Measurements from ENCODE around the gene SMCP. TPM values are rescaled to one million over a fixed set of nuclear protein-coding genes. Genes with fewer than 3 reads are reported as not detected.

The SMCP gene
- total RNA-seq, 1 experiment from 2014 or later: not detected

GRCh38 chr1:152884085-152884484 is 6.0 kb downstream of the SMCP start:
- DNase-seq (ENCODE audit: low read depth, low spot score): no peak
- in situ Hi-C loops (cut with HindIII; ENCODE audit: low pct_unique_long_range_greater_than_20kb, low sequenced_read_pairs): no loop called here

- in situ Hi-C loops (cut with HindIII; ENCODE audit: low pct_unique_long_range_greater_than_20kb, low sequenced_read_pairs): no loop called here
- DNase-seq (ENCODE audit: low read depth, low spot score): no peak
Measured at GRCh38 chr1:152884506-152884905, 6.4 kb downstream of the SMCP start.

DNA sequence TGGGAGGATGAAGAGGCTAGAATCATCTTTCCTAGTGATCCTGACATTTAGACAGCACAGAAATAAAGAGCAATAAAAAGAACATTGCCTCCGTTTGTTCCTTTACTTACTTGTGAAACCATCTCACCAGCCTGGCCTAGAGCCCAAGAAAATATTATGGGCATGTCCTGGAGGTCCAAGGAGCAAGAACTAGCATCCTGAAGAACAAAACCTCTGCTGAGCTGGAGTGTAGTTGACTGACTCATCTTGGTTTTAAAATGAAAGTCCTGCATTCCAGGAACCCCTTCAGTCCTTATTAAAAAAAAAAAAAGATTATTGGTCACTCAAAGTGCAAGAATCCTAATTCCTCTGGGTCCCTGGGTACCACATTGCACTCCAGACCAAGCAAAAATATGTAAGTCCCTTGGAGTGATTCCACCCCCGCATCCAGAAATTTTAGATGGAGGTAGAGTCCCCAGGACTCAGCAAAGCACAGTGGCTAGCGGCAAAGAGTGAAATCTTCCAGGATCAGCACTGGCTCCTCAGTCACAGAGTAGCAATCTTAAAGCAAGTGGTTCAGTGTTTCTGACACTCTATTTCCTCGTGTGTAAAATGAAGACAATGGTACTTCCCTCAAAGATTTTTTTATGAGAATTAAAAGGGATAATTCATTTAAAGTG is 7.0 kb downstream of the SMCP start:
- peak; percentile 48 for DNase-seq (ENCODE audit: low read depth, low spot score)
- in situ Hi-C loops (cut with HindIII; ENCODE audit: low pct_unique_long_range_greater_than_20kb, low sequenced_read_pairs): no loop called here

GRCh38 chr1:152886085-152886484 is 8.0 kb downstream of the SMCP start:
- no peak for DNase-seq (ENCODE audit: low read depth, low spot score)
- in situ Hi-C loops (cut with HindIII; ENCODE audit: low pct_unique_long_range_greater_than_20kb, low sequenced_read_pairs): no loop called here

DNA sequence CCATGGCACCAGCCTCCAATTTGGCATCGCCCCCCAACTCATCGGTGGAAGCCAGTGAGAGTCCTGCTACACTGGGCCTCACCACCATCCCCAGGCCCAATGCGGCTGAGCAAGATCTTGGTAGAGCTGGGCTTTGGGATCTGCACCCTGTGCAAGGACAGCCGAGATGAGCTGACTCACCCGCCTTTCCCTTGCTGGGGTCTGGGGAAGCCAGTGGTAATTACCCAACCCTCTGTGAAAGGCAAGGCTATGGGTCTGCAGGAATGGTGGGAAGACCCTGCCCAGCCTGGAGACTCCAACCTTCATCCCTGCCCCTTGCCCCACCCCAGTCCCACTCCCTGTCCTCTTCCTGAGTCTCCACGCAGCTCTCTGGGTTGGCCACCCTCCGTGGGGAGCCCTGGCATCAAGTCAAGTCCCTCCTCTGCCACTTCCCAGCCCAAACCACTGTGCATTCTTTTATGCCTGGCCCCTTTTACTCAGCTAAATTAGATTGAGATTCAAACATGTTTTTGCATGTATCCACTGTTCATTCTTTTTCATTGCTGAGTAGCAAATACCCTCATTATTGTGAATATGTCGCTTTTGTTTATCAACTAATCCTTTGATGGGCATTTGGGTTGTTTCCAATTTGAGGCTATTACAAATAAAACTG is 8.8 kb downstream of the SMCP start:
- no peak for DNase-seq (ENCODE audit: low read depth, low spot score)
- in situ Hi-C loops (cut with HindIII; ENCODE audit: low pct_unique_long_range_greater_than_20kb, low sequenced_read_pairs): no loop called here

DNA sequence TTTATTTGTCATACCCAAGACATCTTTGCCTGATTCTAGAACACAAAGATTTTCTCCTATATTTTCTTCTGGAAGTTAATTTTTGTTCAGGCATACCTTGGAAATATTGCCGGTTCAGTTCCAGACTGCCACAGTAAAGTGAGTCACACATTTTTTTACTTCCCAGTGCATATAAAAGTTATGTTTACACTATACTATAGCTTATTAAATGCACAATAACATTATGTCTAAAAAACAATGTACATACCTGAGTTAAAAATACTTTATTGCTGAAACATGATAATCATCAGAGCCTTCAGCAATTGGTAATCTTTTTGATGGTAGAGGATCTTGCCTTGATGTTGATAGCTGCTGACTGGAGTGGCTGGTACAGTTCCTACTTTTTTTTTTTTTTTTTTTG is 10.0 kb downstream of the SMCP start:
- in situ Hi-C loops (cut with HindIII; ENCODE audit: low pct_unique_long_range_greater_than_20kb, low sequenced_read_pairs): no loop called here
- DNase-seq (ENCODE audit: low read depth, low spot score): no peak

DNA sequence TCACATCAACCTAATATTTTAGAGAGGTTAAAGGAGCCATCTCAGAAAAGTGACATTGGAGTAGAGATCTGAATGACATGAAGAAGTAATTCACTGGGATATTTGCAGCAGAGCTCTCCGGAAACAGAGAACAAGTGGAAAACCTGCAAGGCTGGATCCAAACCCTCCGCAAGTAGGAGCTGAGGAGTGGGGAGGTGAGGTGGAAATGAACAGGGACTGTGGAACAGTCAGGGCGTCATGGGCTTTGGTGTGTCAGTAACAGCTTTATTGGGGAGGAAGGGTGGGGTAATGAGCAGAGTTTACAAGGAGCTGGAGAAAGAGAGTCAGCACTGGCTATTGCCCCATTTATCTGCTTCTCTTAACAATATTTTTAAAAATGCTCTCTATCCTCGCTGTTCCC is 20.9 kb downstream of the SMCP start:
- in situ Hi-C loops (cut with HindIII; ENCODE audit: low pct_unique_long_range_greater_than_20kb, low sequenced_read_pairs): no loop called here
- no peak for DNase-seq (ENCODE audit: low read depth, low spot score)

DNA sequence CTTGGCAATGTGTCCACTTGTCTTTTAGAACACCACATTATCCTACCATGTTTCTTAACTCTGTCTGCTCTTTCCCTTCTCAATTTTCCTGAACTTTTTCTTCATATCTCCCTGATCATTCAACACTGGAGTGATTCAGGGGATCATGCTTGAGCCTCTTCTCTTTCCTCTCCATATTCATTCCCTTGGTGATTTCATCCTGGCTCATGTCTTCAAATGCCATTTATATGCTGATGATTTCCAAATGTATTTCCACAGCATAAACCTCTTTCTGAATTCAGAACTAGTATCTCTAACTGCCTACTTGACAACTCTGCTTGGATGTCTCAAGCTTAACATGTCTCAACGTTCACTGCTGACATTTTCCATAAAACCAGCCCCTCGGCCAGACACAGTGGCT is 21.8 kb downstream of the SMCP start:
- in situ Hi-C loops (cut with HindIII; ENCODE audit: low pct_unique_long_range_greater_than_20kb, low sequenced_read_pairs): no loop called here
- no peak for DNase-seq (ENCODE audit: low read depth, low spot score)

DNA sequence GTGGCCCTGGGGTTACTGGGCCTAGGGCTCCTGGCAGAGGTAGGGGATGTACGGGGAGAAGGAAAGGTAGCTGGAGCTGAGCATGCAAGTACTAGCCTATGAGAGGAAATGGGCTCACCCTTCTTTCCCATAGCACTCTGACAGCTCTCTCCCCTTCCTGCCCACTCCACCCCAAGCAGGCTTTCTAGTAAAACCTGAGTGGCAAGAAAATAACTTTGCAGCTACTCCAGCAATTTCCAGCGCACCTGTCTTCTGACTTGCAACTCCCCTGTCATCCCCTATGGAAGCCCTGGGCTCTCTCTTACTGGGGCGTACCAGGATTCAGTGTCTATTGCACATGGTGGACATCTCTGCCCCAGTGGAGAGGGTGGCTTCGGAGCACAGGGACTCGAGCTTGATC is 23.5 kb downstream of the SMCP start:
- in situ Hi-C loops (cut with HindIII; ENCODE audit: low pct_unique_long_range_greater_than_20kb, low sequenced_read_pairs): no loop called here
- DNase-seq (ENCODE audit: low read depth, low spot score): no peak

DNA sequence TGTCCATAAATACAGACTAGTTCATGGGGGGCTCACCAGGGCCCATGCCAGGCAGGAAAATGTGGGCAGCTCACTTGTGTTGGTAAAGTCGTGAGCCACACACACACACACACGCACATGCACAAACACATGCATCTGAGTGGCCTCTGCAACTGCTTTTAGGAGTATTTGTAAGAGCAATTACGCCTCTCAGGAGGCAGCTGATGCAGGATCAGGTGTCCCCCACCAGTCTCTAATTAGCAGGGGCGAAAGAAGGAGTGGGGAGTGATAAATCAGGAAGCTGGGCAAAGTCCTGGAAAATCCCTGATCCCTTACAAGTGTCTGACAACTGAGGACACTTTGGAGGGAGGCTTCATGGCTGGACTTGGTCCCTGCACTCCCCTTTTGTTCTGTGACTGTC is 24.5 kb downstream of the SMCP start:
- DNase-seq (ENCODE audit: low read depth, low spot score): no peak
- in situ Hi-C loops (cut with HindIII; ENCODE audit: low pct_unique_long_range_greater_than_20kb, low sequenced_read_pairs): no loop called here

DNA sequence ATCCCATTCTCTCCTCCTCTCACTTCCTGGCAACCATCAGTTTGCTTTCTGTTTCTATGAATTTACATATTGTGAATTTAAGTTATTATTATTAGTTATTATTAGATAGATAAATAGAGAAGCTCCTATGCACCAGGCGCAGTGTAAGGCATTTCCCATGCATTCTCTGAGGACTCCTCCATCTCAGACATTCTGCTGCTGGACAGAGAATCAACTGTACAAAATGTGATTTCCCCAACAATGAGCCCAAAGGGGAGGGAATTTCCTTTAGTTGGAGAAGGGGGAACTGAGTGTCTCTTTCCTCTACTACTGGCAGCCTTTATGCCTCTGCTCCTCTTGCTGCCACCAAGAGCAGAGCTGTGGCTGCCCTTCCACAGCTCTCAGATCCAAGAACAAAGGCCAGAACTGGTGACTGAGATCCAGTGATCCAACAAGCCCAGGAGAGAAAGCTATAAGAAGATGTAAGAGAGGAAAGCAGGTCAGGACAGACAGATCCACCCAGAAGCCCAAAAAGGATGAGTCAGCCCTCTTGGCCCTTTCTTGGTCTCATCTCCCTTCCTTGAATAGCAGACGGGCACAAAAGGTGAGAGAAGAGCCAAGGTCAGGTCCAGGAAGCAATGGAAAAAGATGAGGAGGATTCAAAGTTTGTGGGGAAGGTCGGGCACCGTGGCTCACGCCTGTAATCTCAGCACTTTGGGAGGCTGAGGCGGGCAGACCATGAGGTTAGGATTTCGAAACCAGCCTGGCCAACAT is 26.7 kb downstream of the SMCP start:
- no peak for DNase-seq (ENCODE audit: low read depth, low spot score)
- in situ Hi-C loops (cut with HindIII; ENCODE audit: low pct_unique_long_range_greater_than_20kb, low sequenced_read_pairs): no loop called here

DNA sequence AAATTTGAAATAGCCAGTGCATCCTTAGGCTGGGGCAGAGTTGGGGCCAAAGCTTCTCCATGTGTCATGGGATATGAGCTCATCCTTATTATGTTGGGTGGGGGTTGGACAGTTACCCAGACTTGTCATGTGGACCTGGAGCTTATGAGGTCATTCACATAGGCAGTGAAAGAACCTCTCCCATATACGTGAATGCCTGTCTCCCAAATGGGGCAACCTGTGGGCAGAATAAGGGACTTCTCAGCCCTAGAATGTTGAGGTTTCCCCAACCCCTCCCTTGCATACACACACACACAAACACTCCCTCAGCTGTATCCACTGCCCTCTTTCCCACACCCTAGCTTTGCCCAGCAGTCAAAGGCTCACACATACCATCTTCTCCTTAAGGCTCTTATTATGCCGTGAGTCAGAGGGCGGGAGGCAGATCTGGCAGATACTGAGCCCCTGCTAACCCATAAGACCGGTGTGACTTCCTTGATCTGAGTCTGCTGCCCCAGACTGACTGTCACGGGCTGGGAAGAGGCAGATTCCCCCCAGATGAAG is 28.0 kb downstream of the SMCP start:
- DNase-seq (ENCODE audit: low read depth, low spot score): no peak
- in situ Hi-C loops (cut with HindIII; ENCODE audit: low pct_unique_long_range_greater_than_20kb, low sequenced_read_pairs): no loop called here

DNA sequence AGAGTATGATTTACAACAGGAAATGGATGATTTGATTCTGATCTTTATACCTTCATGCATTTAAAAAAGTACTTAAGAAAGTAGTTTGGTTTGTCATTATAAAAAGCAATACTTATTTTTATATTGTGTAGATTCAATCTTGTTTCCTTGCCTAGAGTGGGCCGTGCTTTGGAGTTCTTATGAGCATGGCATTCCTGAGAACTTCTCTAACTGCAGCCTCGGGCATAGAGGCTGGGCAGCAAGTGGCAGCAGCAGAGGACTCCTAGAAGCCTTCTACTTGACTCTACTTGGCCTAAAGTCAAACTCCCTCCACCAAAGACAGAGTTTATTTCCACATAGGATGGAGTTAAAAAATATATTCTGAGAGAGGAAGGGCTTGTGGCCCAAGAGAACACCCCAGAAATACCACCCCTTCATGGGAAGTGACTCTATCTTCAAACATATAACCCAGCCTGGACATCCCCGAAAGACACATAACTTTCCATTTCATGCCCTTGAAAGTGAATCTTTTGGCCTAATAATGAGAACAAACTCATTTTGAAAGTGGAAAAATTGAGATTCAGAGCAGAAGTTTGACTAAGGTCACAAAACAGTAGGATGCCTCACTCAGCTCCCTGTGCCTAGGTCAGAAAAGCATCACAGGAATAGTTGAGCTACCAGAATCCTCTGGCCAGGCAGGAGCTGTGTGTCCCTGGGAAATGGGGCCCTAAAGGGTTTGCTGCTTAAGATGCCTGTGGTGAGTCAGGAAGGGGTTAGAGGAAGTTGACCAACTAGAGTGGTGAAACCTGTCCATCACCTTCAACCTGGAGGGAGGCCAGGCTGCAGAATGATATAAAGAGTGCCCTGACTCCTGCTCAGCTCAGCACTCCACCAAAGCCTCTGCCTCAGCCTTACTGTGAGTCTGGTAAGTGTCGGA is 29.8 kb downstream of the SMCP start, which contains the start of gene IVL:
Gene IVL, plus strand, starts transcription at position 861 of the 916 bp plus-strand sequence. CDS start 1,252 bp downstream, outside the sequence.
- no peak for DNase-seq (ENCODE audit: low read depth, low spot score)
- in situ Hi-C loops (cut with HindIII; ENCODE audit: low pct_unique_long_range_greater_than_20kb, low sequenced_read_pairs): no loop called here

GRCh38 chr1:152909206-152909605 is 31.1 kb downstream of the SMCP start:
- in situ Hi-C loops (cut with HindIII; ENCODE audit: low pct_unique_long_range_greater_than_20kb, low sequenced_read_pairs): no loop called here
- DNase-seq (ENCODE audit: low read depth, low spot score): no peak

DNA sequence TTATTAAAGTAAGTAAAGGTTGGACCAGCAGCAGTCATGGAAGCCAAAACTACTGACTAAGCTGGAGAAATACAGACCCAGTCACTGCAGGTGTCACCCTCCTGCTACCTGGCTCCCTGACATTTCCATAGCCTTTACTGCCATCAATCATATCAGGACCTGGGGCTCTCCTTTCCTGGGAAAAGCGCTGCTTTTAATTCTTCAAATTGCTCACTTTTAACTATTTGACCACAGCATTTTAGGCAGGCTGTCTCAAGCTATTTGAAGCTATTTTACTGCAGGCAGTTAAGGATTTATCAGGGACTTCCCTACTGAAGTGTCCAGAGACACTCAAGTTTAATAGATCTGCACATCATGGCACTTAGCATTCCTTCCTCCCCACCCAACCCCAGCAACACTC is 34.3 kb downstream of the SMCP start:
- DNase-seq (ENCODE audit: low read depth, low spot score): no peak
- in situ Hi-C loops (cut with HindIII; ENCODE audit: low pct_unique_long_range_greater_than_20kb, low sequenced_read_pairs): no loop called here

GRCh38 chr1:152912900-152913299 is 34.8 kb downstream of the SMCP start:
- in situ Hi-C loops (cut with HindIII; ENCODE audit: low pct_unique_long_range_greater_than_20kb, low sequenced_read_pairs): no loop called here
- no peak for DNase-seq (ENCODE audit: low read depth, low spot score)

DNA sequence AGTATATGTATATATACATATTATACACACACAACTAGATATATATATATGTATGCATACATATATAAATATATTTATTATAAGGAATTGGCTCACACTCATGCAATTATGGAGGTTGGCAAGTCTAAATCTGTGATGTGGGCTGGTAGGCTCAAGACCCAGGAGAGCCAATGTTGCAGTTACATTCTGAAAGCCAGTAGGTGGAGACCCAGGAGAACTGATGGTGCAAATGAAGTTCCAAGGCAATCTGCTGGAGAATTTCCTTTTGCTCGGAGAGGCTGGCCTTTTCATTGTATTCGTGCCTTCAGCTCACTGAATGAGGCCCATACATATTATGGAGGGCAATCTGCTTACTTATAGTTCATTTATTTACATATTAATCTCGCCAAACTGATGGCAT is 39.7 kb downstream of the SMCP start:
- DNase-seq (ENCODE audit: low read depth, low spot score): peak; percentile 73
- in situ Hi-C loops (cut with HindIII; ENCODE audit: low pct_unique_long_range_greater_than_20kb, low sequenced_read_pairs): no loop called here

GRCh38 chr1:152919071-152919470 is 40.9 kb downstream of the SMCP start:
- in situ Hi-C loops (cut with HindIII; ENCODE audit: low pct_unique_long_range_greater_than_20kb, low sequenced_read_pairs): no loop called here
- no peak for DNase-seq (ENCODE audit: low read depth, low spot score)
